ENCODE data around the gene MED19.

Gene MED19

DNA sequence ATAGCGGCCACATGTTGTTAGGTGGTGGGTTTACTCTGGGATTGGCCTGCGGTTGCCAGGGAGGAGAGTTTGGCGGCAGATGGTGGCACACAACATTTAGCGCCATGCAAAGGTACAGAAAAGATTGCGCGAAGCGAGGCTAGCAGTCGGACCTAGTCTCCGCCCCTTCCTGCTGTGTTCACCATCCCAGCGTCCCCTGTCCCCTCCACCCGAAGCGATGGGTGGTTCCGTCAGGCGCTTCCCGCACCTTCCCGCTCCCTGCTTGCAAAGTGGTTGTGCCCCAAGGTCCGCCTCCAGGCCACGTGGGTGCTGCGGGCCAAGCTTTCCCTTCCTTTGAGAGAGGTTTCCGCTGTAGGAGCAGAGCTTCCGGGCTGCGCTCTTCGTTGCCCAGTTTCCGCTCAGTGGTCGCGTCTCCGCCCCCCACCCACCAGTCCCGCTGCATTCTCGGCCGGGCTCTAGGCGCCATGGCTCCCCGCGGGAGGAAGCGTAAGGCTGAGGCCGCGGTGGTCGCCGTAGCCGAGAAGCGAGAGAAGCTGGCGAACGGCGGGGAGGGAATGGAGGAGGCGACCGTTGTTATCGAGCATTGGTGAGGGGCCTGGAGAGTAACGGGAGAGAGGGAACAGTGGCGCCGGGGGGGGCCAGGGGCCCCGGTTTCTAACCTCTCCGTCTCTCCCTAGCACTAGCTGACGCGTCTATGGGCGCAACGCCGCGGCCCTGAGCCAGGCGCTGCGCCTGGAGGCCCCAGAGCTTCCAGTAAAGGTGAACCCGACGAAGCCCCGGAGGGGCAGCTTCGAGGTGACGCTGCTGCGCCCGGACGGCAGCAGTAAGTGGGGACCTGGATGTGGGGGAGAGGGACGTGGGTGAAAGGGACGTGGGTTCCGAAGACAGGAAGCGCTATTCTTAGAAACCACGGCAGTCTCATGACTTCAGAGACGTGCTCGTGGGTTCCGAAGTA lies 29.4 kb upstream of the MED19 start, which contains the start of gene SELENOH:
Gene SELENOH (plus strand): TSS at position 360 of the 955 bp plus-strand sequence. CDS start 105 bp downstream, at position 465.
- peak within 1 kb of the TSS; percentile 55 for H2AFZ ChIP-seq (ENCODE audit: low read length)
- H3K27ac ChIP-seq (ENCODE audit: low read length): peak within 1 kb of the TSS; percentile 70
- H3K4me3 ChIP-seq (ENCODE audit: low read length): peak within 1 kb of the TSS; percentile 84
- no peaks in the 10 kb centered on the region for H4K20me1 ChIP-seq (ENCODE audit: insufficient read depth, low read length)
- peak within 1 kb of the TSS; percentile 92 for H3K9ac ChIP-seq (ENCODE audit: low read length)
- H3K4me1 ChIP-seq (ENCODE audit: low read length): 0 out of 2 replicates have a peak, but pooled peaks cover 5% of the 10 kb centered on the region
- TF ChIP-seq EZH2phosphoT487 (IDR thresholded peaks at IDR 0.05; ENCODE audit: low read length) (no peak), EZH2 (optimal IDR thresholded peaks at IDR 0.05; ENCODE audit: low read depth, low read length) (no peak)
- TF ChIP-seq, protein P1, sequence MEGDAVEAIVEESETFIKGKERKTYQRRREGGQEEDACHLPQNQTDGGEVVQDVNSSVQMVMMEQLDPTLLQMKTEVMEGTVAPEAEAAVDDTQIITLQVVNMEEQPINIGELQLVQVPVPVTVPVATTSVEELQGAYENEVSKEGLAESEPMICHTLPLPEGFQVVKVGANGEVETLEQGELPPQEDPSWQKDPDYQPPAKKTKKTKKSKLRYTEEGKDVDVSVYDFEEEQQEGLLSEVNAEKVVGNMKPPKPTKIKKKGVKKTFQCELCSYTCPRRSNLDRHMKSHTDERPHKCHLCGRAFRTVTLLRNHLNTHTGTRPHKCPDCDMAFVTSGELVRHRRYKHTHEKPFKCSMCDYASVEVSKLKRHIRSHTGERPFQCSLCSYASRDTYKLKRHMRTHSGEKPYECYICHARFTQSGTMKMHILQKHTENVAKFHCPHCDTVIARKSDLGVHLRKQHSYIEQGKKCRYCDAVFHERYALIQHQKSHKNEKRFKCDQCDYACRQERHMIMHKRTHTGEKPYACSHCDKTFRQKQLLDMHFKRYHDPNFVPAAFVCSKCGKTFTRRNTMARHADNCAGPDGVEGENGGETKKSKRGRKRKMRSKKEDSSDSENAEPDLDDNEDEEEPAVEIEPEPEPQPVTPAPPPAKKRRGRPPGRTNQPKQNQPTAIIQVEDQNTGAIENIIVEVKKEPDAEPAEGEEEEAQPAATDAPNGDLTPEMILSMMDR (IDR thresholded peaks at IDR 0.05; ENCODE audit: low read length): no peak
- H3K9me2 ChIP-seq (replicated peaks; ENCODE audit: insufficient read depth, low read length): no peaks in the 10 kb centered on the region
- H3K79me2 ChIP-seq (ENCODE audit: low read length): peaks cover 47% of the 10 kb centered on the region
- H3K27me3 ChIP-seq (replicated peaks; ENCODE audit: insufficient read depth, low read length): no peaks in the 10 kb centered on the region
- H3K36me3 ChIP-seq (replicated peaks; ENCODE audit: insufficient read depth, low read length): peaks cover 4% of the 10 kb centered on the region
- H3K4me2 ChIP-seq (ENCODE audit: low read depth, low read length): peak within 1 kb of the TSS; percentile 89
- no peaks in the 10 kb centered on the region for H3K9me3 ChIP-seq (replicated peaks; ENCODE audit: insufficient read depth, low read length)
- peaks cover 6% of the 10 kb centered on the region for H3F3A ChIP-seq (ENCODE audit: insufficient read depth, low read length)
- DNase-seq: peak; percentile 96

DNA sequence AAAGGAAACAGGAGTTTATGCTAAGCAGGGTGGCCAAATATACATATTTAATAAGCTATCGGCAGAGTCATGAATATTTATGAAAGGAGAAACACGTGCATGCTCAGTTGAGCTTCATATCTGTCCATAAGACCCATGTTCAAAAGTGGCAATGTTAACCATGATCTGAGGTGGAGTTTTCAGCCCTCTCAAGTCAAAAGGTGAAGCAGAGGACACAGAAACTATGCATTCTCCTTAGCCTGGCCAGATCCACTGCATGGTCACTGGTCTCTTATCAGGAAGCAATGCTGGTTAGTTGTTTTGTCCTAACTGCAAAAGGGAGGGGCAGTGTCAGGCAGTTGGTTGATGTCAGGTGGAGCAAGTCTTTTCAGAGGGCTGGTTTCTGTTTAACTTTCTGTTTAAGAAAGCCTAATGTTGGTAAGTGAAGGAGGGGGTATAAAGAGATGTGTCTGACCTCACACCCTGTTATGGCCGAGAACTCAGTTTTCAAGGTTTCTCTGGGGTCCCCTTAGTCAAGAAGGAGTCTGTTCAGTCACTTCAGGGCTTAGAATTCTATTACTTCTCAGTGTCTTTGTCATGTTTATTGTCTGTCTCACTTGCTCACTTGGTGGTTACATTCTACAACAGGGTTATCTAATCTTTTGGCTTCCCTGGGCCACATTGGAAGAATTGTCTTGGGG lies 23.7 kb upstream of the MED19 start:
- Histone ChIP-seq H3K79me2 (ENCODE audit: low read length) (peaks cover 71% of the 10 kb centered on the region), H4K20me1 (ENCODE audit: insufficient read depth, low read length) (no peaks in the 10 kb centered on the region), H3K9ac (ENCODE audit: low read length) (peak overlapping the region; percentile 26; the same call in 1 of the 2 replicates), H2AFZ (ENCODE audit: low read length) (0 out of 2 replicates have a peak overlapping the region, but pooled peaks have one; percentile 16), H3K27me3 (replicated peaks; ENCODE audit: insufficient read depth, low read length) (no peaks in the 10 kb centered on the region), H3K4me2 (ENCODE audit: low read depth, low read length) (peak overlapping the region; percentile 61), H3F3A (ENCODE audit: insufficient read depth, low read length) (peaks cover 8% of the 10 kb centered on the region), H3K9me2 (replicated peaks; ENCODE audit: insufficient read depth, low read length) (no peaks in the 10 kb centered on the region), H3K27ac (ENCODE audit: low read length) (peak overlapping the region; percentile 70; the same call in 1 of the 2 replicates), H3K9me3 (replicated peaks; ENCODE audit: insufficient read depth, low read length) (no peaks in the 10 kb centered on the region), H3K4me3 (ENCODE audit: low read length) (peak overlapping the region; percentile 15; the same call in 1 of the 2 replicates), H3K36me3 (replicated peaks; ENCODE audit: insufficient read depth, low read length) (no peaks in the 10 kb centered on the region; the same call in 1 of the 2 replicates), H3K4me1 (ENCODE audit: low read length) (peaks cover 12% of the 10 kb centered on the region)
- no peak for TF ChIP-seq EZH2 (optimal IDR thresholded peaks at IDR 0.05; ENCODE audit: low read depth, low read length)
- peak; percentile 64 for DNase-seq

DNA sequence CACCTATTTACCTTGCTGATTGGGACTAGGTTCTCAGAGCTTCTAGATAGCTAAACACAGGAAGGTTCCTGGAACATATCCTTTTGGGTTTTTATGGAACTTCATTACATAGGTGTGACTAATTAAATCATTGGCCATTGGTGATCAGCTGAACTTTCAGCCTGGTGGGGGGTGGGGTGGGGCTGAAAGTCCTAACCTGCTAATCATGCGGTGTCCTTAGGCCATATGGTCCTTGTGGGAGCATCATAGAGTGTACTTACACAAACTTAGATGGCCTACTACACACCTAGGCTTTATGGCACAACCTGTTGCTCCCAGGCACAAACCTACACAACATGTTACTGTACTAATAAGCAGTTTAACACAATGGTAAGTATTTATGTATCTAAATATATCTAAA lies 20.6 kb upstream of the MED19 start:
- no peak overlapping the region for H3K9ac ChIP-seq (ENCODE audit: low read length)
- no peak overlapping the region for H3K4me2 ChIP-seq (ENCODE audit: low read depth, low read length)
- H3K27ac ChIP-seq (ENCODE audit: low read length): no peak overlapping the region
- no peak overlapping the region for H2AFZ ChIP-seq (ENCODE audit: low read length)
- no peaks in the 10 kb centered on the region for H3K27me3 ChIP-seq (replicated peaks; ENCODE audit: insufficient read depth, low read length)
- peaks cover 88% of the 10 kb centered on the region for H3K79me2 ChIP-seq (ENCODE audit: low read length)
- H3K9me3 ChIP-seq (replicated peaks; ENCODE audit: insufficient read depth, low read length): no peaks in the 10 kb centered on the region
- no peaks in the 10 kb centered on the region for H3K36me3 ChIP-seq (replicated peaks; ENCODE audit: insufficient read depth, low read length)
- H3K4me1 ChIP-seq (ENCODE audit: low read length): peaks cover 12% of the 10 kb centered on the region
- H3F3A ChIP-seq (ENCODE audit: insufficient read depth, low read length): 0 out of 2 replicates have a peak, but pooled peaks cover 5% of the 10 kb centered on the region
- H4K20me1 ChIP-seq (ENCODE audit: insufficient read depth, low read length): no peaks in the 10 kb centered on the region
- no peaks in the 10 kb centered on the region for H3K9me2 ChIP-seq (replicated peaks; ENCODE audit: insufficient read depth, low read length)
- TF ChIP-seq, protein P1 (IDR thresholded peaks at IDR 0.05; ENCODE audit: low read length): no peak
- no peak for TF ChIP-seq EZH2 (optimal IDR thresholded peaks at IDR 0.05; ENCODE audit: low read depth, low read length)
- no peak for TF ChIP-seq EZH2phosphoT487 (IDR thresholded peaks at IDR 0.05; ENCODE audit: low read length)
- no peak for DNase-seq
- no peak overlapping the region for H3K4me3 ChIP-seq (ENCODE audit: low read length)
